DMS114 treated with DMSO at 0.1 percent for 48 hours (cell line): ENCODE results near the gene CAMK1D.
"Not testable (repeated sequence)": the region's sequence is repeated elsewhere in the genome, so short reads cannot be mapped to it uniquely, and the experiment has no call there.

Source experiments
- DNase-seq: peaks from one replicate; lab custom pipeline; 2025; ENCODE audit not compliant: unreplicated experiment; lab: John Stamatoyannopoulos, UW

The CAMK1D gene

GRCh38 chr10:12490963-12491362 is 141.6 kb downstream of the CAMK1D start:
- DNase-seq: no peak

DNA sequence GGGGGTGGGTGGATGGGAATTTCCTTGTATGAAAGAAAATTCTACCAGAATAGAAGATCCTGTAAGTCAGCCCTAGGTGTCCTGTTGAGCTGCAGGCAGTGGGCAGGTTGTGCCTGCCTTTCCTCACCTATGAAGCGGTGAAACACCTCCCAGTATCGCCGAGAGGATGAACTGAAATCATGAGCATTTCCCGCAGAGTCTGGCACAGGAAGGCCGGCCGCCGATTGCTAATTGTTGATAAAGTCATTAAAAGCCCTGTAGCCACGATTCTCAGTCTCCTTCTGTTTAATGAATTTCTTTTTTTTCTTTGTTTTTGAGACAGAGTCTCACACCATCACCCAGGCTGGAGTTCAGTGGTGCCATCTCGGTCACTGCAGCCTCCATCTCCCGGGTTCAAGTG is 142.1 kb downstream of the CAMK1D start:
- DNase-seq: no peak

DNA sequence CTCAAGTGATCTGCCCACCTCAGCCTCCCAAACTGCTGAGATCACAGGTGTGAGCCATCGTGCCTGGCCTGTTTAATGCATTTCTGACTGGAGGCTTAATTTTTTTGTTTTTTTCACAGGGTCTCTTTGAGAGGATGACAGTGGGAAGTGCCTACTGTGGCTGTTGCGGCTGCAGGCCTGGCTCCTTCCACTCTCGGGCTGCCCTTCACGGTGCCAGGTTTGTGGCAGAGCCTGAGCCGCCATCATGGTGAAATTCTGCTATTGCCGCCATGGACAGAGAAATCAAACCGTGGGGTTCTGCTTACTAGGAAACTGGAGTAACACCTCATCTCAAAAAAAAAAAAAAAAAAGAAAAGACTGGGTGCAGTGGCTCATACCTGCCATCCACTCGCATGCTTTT is 142.7 kb downstream of the CAMK1D start:
- no peak for DNase-seq

DNA sequence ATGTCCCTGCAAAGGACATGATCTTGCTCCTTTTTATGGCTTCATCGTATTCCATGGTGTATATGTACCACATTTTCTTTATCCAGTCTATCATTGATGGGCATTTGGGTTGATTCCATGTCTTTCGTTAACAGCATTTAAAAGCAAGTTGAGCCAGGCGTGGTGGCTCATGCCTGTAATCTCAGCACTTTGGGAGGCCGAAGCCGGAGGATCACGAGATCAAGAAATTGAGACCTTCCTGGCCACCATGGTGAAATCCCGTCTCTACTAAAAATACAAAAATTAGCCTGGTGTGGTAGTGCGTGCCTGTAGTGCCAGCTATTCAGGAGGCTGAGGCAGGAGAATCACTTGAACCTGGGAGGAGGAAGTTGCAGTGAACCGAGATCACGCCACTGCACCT is 147.7 kb downstream of the CAMK1D start:
- DNase-seq: not testable (repeated sequence)

DNA sequence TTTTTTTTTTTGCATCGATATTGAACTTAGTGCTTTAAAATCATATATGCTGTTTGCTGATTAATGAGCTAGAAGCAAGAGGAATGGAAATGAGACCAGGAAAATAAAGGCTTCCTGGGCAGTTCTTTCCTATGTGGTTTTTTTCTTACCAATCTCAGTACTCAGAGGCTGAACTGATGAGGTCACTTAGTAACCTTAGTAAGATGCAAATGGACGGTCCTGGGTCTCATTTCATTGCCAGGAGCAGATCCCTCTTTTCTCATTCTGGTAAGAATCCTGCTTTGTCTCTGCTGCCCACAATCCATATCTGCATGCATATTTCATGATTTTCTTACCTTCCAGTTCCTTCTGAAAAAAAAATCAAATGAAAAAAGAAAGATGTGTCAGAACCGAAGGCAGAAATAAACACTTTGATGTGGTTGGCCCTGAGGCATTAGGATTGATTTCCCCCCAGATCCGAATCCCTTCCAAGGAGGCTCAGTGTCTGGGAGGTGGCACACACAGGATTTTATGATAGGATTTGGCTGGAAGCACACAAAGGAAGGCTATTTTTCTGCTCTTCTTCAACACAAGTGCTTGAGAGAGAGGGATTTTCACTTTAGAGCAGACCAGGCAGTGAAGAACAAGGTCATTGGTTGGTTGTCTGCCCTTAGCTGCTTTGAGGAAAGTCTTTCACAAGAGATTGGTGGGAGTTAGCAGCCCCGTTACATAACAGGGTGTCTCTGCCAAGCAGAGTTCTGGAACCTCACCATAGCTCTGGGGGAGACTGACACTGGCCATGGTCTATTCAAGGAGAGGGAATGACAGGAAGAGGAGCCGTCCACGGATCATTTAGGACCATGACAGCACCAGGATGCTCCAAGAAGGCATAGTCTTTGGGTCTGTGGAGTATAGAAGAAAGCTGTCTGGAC is 150.0 kb downstream of the CAMK1D start:
- no peak for DNase-seq

DNA sequence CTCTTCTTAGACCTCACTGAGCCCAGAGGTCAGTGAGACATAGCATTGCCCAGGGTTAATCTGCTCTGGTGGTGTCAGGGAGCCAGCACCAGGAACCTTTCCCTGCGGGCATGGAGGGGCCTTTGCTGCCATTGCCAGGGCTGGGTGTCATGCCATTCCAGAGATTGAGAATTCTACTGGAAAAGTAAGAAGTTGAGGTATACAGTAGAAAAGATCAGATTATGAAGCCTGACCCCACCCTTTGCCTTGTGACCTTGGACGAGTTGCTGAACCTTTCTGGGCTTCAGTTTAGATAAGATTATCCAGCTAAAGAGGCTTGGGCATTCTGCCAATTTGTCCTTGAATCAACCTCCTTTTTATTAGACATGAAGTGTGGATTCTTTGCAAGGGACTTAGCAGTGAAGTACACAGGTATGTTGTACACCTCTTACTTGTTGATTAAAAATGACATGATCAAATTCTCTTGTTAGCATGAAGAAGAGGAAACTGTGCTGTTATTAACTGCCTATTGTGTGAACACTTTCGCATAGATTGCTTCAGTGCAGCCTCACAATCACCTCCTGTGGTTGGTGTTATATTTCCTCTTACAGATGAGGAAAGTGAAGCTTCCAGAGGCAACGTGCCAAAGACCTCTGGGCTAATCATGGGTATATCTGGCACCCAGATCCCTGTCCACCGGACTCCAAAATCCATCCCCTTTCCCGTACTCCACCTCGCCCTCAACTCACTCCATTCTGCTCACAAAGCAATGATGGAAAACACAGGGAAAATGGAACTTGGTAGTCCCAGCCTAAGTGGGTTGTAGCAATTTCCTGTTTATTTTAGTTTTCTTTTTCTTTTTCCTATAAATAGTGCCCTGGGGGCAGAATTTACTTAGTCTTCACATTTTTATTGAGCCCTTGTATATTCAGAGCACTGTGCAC is 151.3 kb downstream of the CAMK1D start:
- no peak for DNase-seq

GRCh38 chr10:12501324-12501723 is 152.0 kb downstream of the CAMK1D start:
- no peak for DNase-seq

DNA sequence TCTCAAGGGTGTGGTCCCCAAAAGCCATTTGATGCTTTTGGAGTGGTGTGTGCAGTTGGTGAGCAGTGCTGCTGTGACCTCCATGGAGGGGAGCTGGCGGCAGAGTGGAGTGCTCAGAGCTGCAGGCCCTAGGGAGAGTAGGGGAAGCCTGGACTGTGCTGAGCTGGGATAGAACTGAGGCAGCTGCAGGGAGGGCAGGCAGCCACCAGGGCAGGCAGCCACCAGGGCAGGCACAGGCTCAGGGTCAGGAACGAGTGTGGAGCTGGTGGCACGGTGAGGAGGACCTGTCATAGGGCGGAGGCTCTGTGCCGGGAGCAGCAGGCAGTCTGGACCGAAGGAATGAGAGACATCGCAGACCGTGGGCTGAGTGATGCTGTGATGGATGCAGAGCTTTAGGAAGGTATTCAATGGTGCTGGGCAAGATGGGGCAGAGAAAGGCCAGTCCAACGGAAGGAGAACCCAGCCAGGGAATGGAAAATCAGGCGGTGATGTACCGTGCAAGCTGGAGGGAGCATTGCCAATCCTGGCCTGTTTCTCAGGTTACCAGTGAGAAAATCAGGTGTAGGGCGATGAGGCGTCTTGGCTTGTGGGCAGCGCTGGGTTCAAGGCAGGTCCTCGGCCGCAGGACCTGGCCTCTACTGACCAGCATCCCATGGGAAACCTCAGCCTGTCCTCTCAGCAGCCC is 152.6 kb downstream of the CAMK1D start:
- DNase-seq: no peak

GRCh38 chr10:12502526-12503274 is 153.4 kb downstream of the CAMK1D start:
- no peak for DNase-seq

GRCh38 chr10:12503311-12503710 is 154.0 kb downstream of the CAMK1D start:
- no peak for DNase-seq

GRCh38 chr10:12504176-12504575 is 154.8 kb downstream of the CAMK1D start:
- no peak for DNase-seq

DNA sequence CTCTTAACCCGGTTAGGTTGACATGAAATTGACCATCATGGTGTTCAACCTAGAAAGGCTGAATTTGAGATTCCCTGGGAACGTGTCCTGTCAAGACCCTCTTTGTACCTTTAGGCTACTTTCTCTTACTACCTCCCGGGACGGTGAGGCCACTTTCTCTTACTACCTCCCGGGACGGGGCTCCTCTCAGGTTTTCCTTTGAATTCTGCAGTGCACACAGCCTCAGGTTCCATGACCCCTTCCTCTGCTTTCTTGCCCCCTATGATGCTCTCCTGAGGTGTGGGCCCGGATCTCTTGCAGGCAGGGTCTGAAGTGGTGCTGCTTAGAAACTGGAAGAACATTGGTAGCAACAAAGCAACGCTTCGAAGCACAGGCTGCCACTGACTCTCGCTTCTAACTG is 155.3 kb downstream of the CAMK1D start:
- DNase-seq: no peak

DNA sequence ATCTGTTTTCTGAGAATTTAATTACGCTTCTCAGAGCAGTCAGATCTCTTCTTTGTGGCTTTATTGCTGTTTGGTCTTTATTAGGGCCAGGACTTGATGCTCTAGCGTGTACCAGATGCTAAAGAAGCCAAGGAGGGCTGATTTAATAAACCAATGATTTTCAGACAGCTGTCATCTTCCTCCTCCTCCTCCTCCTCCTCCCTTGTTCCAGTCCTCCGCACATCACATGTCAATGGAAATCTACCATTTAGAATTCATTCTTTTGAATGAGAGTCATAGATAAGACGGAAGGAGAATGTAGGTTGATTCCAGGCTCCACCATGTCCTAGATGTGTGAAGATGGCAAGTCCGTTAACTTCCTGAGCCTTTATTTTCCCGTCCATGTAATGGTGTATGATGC is 156.3 kb downstream of the CAMK1D start:
- no peak for DNase-seq

- DNase-seq: no peak
These were observed 158.0 kb downstream of the CAMK1D start for GRCh38 chr10:12507165-12507850.

- DNase-seq: no peak
These were observed 158.8 kb downstream of the CAMK1D start for GRCh38 chr10:12508165-12508564.

GRCh38 chr10:12509016-12509793 is 159.9 kb downstream of the CAMK1D start:
- DNase-seq: no peak

DNA sequence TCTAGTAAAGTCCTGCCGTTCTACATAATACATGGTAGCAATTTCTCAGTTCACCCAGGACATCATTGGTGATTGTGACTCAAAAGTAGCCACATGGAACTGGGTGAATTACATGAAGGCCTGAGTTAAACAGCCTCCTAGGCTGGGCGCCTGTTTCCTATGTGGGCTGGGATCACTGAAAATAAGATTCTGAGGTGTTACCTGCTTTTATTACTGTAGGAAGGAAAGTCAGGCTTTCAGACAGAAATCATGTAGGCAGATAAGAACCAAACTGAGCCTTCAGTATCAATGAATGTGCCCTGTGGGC is 160.4 kb downstream of the CAMK1D start:
- no peak for DNase-seq

DNA sequence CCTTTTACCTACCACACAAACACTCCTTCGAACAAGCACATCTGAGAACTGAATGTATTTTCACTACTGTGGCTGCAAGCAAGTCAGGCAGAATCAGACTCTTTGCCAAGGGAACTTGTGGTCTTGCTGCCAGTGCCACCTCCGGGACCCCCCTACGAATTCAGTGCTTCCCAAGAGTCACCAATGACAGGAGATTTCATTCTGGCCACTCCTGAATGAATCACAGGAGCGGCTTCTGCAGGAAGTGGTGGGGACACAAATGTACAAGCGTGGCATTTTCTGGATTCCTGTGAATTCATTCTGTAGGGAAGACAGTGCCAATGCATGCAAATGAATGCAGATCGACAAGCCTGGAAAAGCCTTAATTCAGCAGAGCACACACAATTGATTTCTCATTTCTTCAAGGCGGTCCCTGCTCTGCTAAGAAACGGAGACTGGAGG is 161.2 kb downstream of the CAMK1D start:
- no peak for DNase-seq

DNA sequence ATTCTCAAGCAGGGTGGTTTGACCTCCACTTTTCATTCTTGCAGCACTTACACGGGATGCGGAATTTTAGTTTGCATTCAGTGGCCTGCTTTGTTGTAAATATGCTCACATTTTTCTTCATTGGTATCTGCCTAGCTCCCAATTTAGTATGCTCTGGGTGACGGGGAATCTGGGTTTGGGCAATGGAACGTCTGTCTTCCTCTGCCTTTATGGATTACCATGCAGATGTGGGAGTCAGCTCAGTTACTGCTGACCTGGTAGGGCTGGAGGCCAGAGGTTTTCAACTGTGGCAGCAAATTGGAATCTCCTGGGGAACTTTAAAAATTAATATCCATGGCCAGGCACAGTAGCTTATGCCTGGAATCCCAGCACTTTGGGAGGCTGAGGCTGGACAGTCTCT is 161.6 kb downstream of the CAMK1D start:
- no peak for DNase-seq
